Glutamatergic neuron (in vitro differentiated cells): ENCODE results near the gene FPR2. TPM values are rescaled to one million over a fixed set of nuclear protein-coding genes. Genes with fewer than 3 reads are reported as not detected.

ENCODE experiments used
- DNase-seq: peaks from one replicate; pipeline ENCODE4 v3.0.0; 2022
- H3K27ac Mint-ChIP-seq: one replicate; pipeline ENCODE4 v1.8.0; 2020; ENCODE audit warnings: mild to moderate bottlenecking, mixed read lengths, inconsistent platforms; ENCODE audit not compliant: unreplicated experiment
- H3K27me3 Mint-ChIP-seq: one replicate; pipeline ENCODE4 v1.8.0; 2020; ENCODE audit warnings: mild to moderate bottlenecking, moderate library complexity, mixed read lengths, inconsistent platforms; ENCODE audit not compliant: unreplicated experiment
- H3K36me3 Mint-ChIP-seq: one replicate; pipeline ENCODE4 v1.8.0; 2020; ENCODE audit warnings: mild to moderate bottlenecking, mixed read lengths, inconsistent platforms; ENCODE audit not compliant: unreplicated experiment
- H3K4me1 Mint-ChIP-seq: one replicate; pipeline ENCODE4 v1.8.0; 2020; ENCODE audit warnings: mild to moderate bottlenecking, low read depth, mixed read lengths, inconsistent platforms; ENCODE audit not compliant: unreplicated experiment
- H3K4me3 Mint-ChIP-seq: one replicate; pipeline ENCODE4 v1.8.0; 2020; ENCODE audit warnings: mild to moderate bottlenecking, mixed read lengths, inconsistent platforms; ENCODE audit not compliant: unreplicated experiment
- H3K9me3 Mint-ChIP-seq: one replicate; pipeline ENCODE4 v1.8.0; 2020; ENCODE audit warnings: mild to moderate bottlenecking, moderate library complexity, mixed read lengths, inconsistent platforms; ENCODE audit not compliant: unreplicated experiment
- total RNA-seq: library from RNA; stranded (reverse); fragmentation: NEBNext Ultra II Directional; extraction: Animal tissue kit (Norgen Biotek cat#: 25700); gene quantifications from one replicate; pipeline ENCODE4 v1.2.1, GENCODE V29; 2021; ENCODE audit not compliant: unreplicated experiment
- TF ChIP-seq, protein P1 (sequence below): fragments of 200-600 bp; sonication (generic); IDR thresholded peaks from one replicate; pipeline ENCODE4 v1.5.0; 2021; ENCODE audit not compliant: partially characterized antibody, unreplicated experiment

Gene FPR2
- total RNA-seq, 1 donor from 2014 or later = not detected

DNA sequence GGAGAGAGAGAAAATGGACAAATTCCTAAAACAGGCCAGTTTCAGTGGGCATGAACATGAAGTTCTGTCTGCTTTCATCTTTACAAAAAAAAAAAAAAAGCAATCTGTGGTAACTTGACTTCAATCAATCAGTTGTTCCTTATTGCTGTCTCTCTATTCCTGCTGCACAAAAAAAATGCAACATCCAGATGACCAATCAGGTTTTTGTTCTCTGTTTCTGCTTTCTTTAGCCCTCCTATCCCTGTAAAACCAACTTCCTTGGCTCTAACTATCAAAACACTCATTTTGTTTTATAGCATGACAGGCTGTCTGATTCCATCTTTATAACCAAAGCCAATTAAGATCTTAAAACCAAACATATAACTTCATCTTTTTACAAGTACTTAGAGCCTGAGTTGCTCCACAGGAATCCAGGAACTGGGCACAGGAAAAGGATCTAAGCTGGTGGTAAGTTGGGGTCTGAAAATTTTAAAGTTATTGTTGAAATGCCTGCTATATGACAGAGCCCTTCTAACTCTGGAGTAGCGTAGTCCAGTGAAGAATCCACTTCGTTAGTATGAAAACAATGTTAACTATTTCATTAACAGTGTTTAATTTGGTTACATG, 34.0 kb downstream of the FPR2 start, which contains the start of gene FPR3:
Gene FPR3, plus strand, starts transcription at position 273 of the 606 bp plus-strand sequence. CDS start 28,592 bp downstream, outside the sequence.
- no peak within 1 kb of the TSS for H3K4me3 Mint-ChIP-seq
- H3K9me3 Mint-ChIP-seq = peaks cover 5% of the 10 kb centered on the region
- H3K36me3 Mint-ChIP-seq = peaks cover 4% of the 10 kb centered on the region
- DNase-seq = no peak
- H3K27me3 Mint-ChIP-seq = peaks cover 2% of the 10 kb centered on the region
- H3K4me1 Mint-ChIP-seq = no peaks in the 10 kb centered on the region
- TF ChIP-seq, protein P1, sequence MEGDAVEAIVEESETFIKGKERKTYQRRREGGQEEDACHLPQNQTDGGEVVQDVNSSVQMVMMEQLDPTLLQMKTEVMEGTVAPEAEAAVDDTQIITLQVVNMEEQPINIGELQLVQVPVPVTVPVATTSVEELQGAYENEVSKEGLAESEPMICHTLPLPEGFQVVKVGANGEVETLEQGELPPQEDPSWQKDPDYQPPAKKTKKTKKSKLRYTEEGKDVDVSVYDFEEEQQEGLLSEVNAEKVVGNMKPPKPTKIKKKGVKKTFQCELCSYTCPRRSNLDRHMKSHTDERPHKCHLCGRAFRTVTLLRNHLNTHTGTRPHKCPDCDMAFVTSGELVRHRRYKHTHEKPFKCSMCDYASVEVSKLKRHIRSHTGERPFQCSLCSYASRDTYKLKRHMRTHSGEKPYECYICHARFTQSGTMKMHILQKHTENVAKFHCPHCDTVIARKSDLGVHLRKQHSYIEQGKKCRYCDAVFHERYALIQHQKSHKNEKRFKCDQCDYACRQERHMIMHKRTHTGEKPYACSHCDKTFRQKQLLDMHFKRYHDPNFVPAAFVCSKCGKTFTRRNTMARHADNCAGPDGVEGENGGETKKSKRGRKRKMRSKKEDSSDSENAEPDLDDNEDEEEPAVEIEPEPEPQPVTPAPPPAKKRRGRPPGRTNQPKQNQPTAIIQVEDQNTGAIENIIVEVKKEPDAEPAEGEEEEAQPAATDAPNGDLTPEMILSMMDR = no peak
- H3K27ac Mint-ChIP-seq = no peak within 1 kb of the TSS

DNA sequence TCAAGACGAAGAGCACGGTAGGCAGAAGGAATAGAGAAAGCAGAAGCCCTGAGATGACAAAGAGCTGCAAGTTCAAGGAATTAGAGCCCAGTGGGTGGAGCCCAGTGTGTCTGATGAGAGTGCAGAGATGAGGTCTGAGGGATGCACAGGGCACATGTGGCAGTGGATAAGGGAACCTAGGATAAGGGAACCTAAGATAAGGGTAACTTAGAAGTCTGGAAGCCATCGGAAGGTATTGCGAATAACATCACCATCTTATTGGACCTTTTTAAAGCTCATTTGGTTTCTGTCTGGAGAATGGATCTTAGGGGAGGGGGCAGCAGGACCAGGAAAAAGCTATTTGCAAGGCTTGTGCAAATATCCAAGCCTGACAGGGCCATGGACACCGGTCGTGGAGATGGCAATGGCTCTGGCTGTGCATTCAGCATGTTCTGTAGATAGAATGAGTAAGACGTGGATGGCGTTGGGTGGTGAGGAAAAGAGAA, 35.3 kb downstream of the FPR2 start:
- Mint-ChIP-seq H3K36me3 (peaks cover 4% of the 10 kb centered on the region), H3K9me3 (peaks cover 4% of the 10 kb centered on the region), H3K4me1 (no peaks in the 10 kb centered on the region), H3K27ac (no peak overlapping the region), H3K4me3 (no peak overlapping the region), H3K27me3 (peaks cover 2% of the 10 kb centered on the region)
- TF ChIP-seq, protein P1 = no peak
- DNase-seq = no peak

DNA sequence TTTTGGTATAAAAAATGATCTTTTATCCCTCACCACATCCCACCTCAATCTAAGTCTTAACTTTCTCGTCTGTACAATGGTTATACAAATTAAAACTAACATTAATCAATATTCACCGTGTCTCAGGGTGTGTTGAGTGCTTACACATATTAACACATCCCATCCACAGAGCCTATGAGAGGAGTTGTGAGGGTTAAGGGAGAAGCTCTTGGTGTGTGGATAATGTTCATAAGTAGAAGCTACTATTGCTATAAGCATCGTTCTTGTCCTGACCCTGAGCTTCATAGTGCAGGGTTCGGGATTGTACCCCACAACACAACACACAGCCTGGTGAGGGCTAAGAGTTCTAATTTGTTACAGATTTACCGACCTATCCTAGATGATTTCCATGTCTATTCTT, 36.5 kb downstream of the FPR2 start:
- Mint-ChIP-seq H3K4me3 (no peak overlapping the region), H3K9me3 (peaks cover 4% of the 10 kb centered on the region), H3K36me3 (peaks cover 4% of the 10 kb centered on the region), H3K27ac (no peak overlapping the region), H3K4me1 (no peaks in the 10 kb centered on the region), H3K27me3 (peaks cover 2% of the 10 kb centered on the region)
- TF ChIP-seq, protein P1 = no peak
- no peak for DNase-seq

DNA sequence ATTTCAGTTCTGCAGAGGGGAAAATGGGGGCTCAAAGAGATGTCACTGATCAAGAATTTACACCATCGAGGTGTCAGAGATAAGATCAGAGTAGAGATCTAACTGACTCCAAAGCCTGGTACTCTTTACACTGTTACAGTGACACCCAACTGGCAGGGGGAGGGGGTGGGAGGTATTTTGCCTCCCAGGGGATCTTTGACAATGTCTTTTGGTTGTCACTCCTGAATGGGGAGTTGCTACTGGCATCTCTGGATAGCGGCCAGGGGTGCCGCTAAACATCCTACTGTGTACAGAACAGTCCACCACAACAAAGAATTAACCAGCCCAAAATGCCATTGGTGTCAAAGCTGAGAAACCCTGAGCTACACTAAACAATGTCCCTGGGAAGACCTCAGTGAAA, 37.1 kb downstream of the FPR2 start:
- Mint-ChIP-seq H3K27me3 (peaks cover 2% of the 10 kb centered on the region), H3K36me3 (peaks cover 4% of the 10 kb centered on the region), H3K4me1 (no peaks in the 10 kb centered on the region), H3K4me3 (no peak overlapping the region), H3K27ac (no peak overlapping the region), H3K9me3 (peaks cover 4% of the 10 kb centered on the region)
- TF ChIP-seq, protein P1 = no peak
- DNase-seq = no peak

DNA sequence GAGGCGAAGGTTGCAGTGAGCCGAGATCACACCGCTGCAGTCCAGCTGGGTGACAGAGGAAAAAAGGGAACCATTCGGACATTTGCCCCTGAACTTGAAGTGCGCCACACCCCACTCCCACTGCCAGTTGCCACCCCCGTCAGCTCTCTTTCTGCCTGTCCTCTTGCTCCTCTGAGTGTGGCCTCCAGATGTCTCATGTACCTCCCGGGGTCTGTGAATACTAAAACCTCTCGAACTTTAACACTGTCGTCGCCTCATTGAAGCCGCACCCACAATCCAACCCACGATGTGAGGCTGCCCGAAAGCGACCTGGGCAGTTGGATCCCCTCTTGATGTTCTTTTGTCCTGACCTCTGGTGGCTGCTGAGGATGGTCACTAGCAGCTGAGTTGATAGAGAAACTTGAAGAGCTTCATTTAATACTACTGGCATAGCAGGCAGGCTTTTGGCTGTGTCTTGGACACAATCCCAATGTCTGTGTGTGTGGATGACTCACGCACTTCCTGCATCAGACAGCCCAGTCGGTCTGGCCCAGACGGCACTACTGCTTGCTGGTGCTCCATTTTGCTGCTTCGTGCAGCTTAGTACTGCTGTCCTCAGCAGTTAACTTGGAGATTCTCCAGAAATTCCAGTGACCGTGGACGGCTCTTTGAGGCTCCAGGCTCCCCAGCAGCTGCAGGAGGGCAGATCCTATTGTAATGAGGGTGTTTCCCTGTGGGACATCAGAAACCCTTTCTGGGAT, 38.2 kb downstream of the FPR2 start:
- no peaks in the 10 kb centered on the region for H3K4me1 Mint-ChIP-seq
- peaks cover 2% of the 10 kb centered on the region for H3K27me3 Mint-ChIP-seq
- H3K36me3 Mint-ChIP-seq = peaks cover 4% of the 10 kb centered on the region
- DNase-seq = no peak
- H3K27ac Mint-ChIP-seq = no peak overlapping the region
- peaks cover 4% of the 10 kb centered on the region for H3K9me3 Mint-ChIP-seq
- H3K4me3 Mint-ChIP-seq = no peak overlapping the region
- TF ChIP-seq, protein P1 = no peak
